HepG2 (cell line): ENCODE results near the gene HPD. TPM values are rescaled to one million over a fixed set of nuclear protein-coding genes. Genes with fewer than 3 reads are reported as not detected.

ENCODE experiments used
- ARNT2 ChIP-seq: sonication (generic); formaldehyde crosslinking; IDR thresholded peaks from 2 replicates; pipeline ENCODE4 v1.8.0; 2022; ENCODE audit warnings: mild to moderate bottlenecking, low read depth, missing genetic modification reagents, moderate library complexity
- ATF3 ChIP-seq: sonication (generic); formaldehyde crosslinking; IDR thresholded peaks from 2 replicates; pipeline ENCODE4 v1.4.0; 2020; ENCODE audit warnings: missing genetic modification reagents
- CAMTA2 ChIP-seq: sonication (generic); formaldehyde crosslinking; IDR thresholded peaks from 2 replicates; pipeline ENCODE4 v1.4.0; 2020; ENCODE audit warnings: mild to moderate bottlenecking, missing genetic modification reagents, borderline replicate concordance
- EHMT2 ChIP-seq: fragments of 200-600 bp; sonication (generic); IDR thresholded peaks from 2 replicates; pipeline ENCODE4 v1.7.0; 2017; ENCODE audit warnings: antibody characterized with exemption, low read depth, low read length, borderline replicate concordance
- FLYWCH1 ChIP-seq: sonication (generic); formaldehyde crosslinking; IDR thresholded peaks from 2 replicates; pipeline ENCODE4 v1.8.1; 2023; ENCODE audit warnings: mild to moderate bottlenecking, missing genetic modification reagents
- FOXO1 ChIP-seq: sonication (generic); formaldehyde crosslinking; IDR thresholded peaks from 2 replicates; pipeline ENCODE4 v1.4.0; 2020; ENCODE audit warnings: missing genetic modification reagents
- GABPA ChIP-seq, 2 experiments: IDR thresholded peaks; 2 replicates each; pipeline ENCODE4 v1.6.1; 2011 to 2016; ENCODE audit warnings: low read depth in 2 of 2, low read length in 1 of 2, missing biosample characterization in 1 of 2, missing genetic modification characterization in 1 of 2
- ISX ChIP-seq: sonication (generic); formaldehyde crosslinking; conservative IDR thresholded peaks from 2 replicates; pipeline ENCODE4 v1.5.0; 2020; ENCODE audit warnings: missing genetic modification reagents
- MEIS1 ChIP-seq: sonication (generic); formaldehyde crosslinking; IDR thresholded peaks from 2 replicates; pipeline ENCODE4 v1.9.0; 2021; ENCODE audit warnings: mild to moderate bottlenecking, missing genetic modification reagents, moderate library complexity, borderline replicate concordance
- MXD1 ChIP-seq: sonication (generic); formaldehyde crosslinking; IDR thresholded peaks from 2 replicates; pipeline ENCODE4 v1.4.0; 2020; ENCODE audit warnings: mild to moderate bottlenecking, missing genetic modification reagents
- NAIF1 ChIP-seq: sonication (generic); formaldehyde crosslinking; IDR thresholded peaks from 2 replicates; pipeline ENCODE4 v1.5.0; 2020; ENCODE audit warnings: mild to moderate bottlenecking, missing genetic modification reagents, borderline replicate concordance
- SETDB1 ChIP-seq: sonication (generic); formaldehyde crosslinking; IDR thresholded peaks from 2 replicates; pipeline ENCODE4 v1.5.1; 2020; ENCODE audit warnings: missing genetic modification reagents, mild to moderate bottlenecking, borderline replicate concordance
- SP140L ChIP-seq: sonication (generic); formaldehyde crosslinking; IDR thresholded peaks from 2 replicates; pipeline ENCODE4 v1.4.0; 2020; ENCODE audit warnings: missing genetic modification reagents, borderline replicate concordance
- SRSF1 ChIP-seq: fragments of 200-400 bp; formaldehyde crosslinking; optimal IDR thresholded peaks from 2 replicates; pipeline ENCODE3; 2017; ENCODE audit warnings: mild to moderate bottlenecking, low read depth, low read length, moderate library complexity
- TCF7 ChIP-seq: sonication (generic); IDR thresholded peaks from 2 replicates; pipeline ENCODE4 v1.6.1; 2016; ENCODE audit warnings: antibody characterized with exemption, low read depth
- TEAD3 ChIP-seq: optimal IDR thresholded peaks from 2 replicates; pipeline ENCODE3; 2016; ENCODE audit warnings: borderline replicate concordance
- UBTF ChIP-seq: sonication (generic); formaldehyde crosslinking; IDR thresholded peaks from 2 replicates; pipeline ENCODE4 v1.4.0; 2020; ENCODE audit warnings: mild to moderate bottlenecking, missing genetic modification reagents
- ZNF317 ChIP-seq: sonication (generic); formaldehyde crosslinking; IDR thresholded peaks from 2 replicates; pipeline ENCODE4 v1.5.0; 2020; ENCODE audit warnings: mild to moderate bottlenecking, missing genetic modification reagents
- ZNF383 ChIP-seq: sonication (generic); formaldehyde crosslinking; IDR thresholded peaks from 2 replicates; pipeline ENCODE4 v1.4.0; 2020; ENCODE audit warnings: missing genetic modification reagents, mild to moderate bottlenecking, borderline replicate concordance
- ZNF547 ChIP-seq: sonication (generic); formaldehyde crosslinking; IDR thresholded peaks from 2 replicates; pipeline ENCODE4 v1.5.1; 2020; ENCODE audit warnings: mild to moderate bottlenecking, missing genetic modification reagents
- ZNF691 ChIP-seq: sonication (generic); formaldehyde crosslinking; IDR thresholded peaks from 2 replicates; pipeline ENCODE4 v1.4.0; 2020; ENCODE audit warnings: missing genetic modification reagents, low read depth, mild to moderate bottlenecking, borderline replicate concordance
- ZNF710 ChIP-seq: sonication (generic); formaldehyde crosslinking; IDR thresholded peaks from 2 replicates; pipeline ENCODE4 v1.5.0; 2020; ENCODE audit warnings: mild to moderate bottlenecking, missing genetic modification reagents, borderline replicate concordance
- ZSCAN30 ChIP-seq: sonication (generic); formaldehyde crosslinking; IDR thresholded peaks from 2 replicates; pipeline ENCODE4 v1.5.0; 2020; ENCODE audit warnings: mild to moderate bottlenecking, missing genetic modification reagents
- polyA plus RNA-seq, 8 experiments: library from polyadenylated mRNA; depleted of rRNA in 3 of 8; stranded (reverse) in 7 of 8; unstranded in 1 of 8; fragments of >200 nt; fragmentation: Illumina TruSeq in 4 of 8; extraction: Trizol in 4 of 8; gene quantifications; 2 replicates each; pipeline versions ENCODE4 v1.2.1 to v1.2.3, GENCODE V29; 2011 to 2016; ENCODE audit warnings: low read depth in 4 of 8, missing spikeins in 1 of 8, mixed read lengths in 1 of 8; ENCODE audit not compliant: insufficient read depth in 1 of 8
- total RNA-seq, 5 experiments: library from RNA; depleted of rRNA; stranded (reverse); fragments of >200 nt; fragmentation: Illumina TruSeq; extraction: Trizol; gene quantifications; 2 replicates each; pipeline ENCODE4 v1.2.3, GENCODE V29; 2016; ENCODE audit warnings: low read depth in 1 of 5

The HPD gene
- total and polyA plus RNA-seq, 2 of the 13 experiments (the other 11 are each of a cell fraction or from before 2014, with no cell fraction given) = 120 to 195 TPM

GRCh38 chr12:121858662-121859572 lies at the start of gene HPD (continued):
- TF ChIP-seq UBTF (CRISPR knock-in tag) (peak; percentile 63), ARNT2 (CRISPR knock-in tag) (no peak), ATF3 (CRISPR knock-in tag) (peak; percentile 98), ZNF547 (CRISPR knock-in tag) (0 out of 2 replicates have a peak, but pooled peaks have one; percentile 49), SP140L (CRISPR knock-in tag) (no peak), FLYWCH1 (CRISPR knock-in tag) (no peak), ZNF317 (peak; percentile 58; the same call in 1 of the 2 replicates), TCF7 (no peak; the same call in 1 of the 2 replicates), FOXO1 (CRISPR knock-in tag) (no peak), EHMT2 (no peak), GABPA (IDR thresholded peaks at IDR 0.05; ENCODE audit: low read depth, low read length) (no peak), GABPA (CRISPR knock-in tag; IDR thresholded peaks at IDR 0.05; ENCODE audit: low read depth) (no peak), NAIF1 (CRISPR knock-in tag) (0 out of 2 replicates have a peak, but pooled peaks have one; percentile 47), SRSF1 (no peak), CAMTA2 (CRISPR knock-in tag) (no peak), ZNF383 (CRISPR knock-in tag) (no peak), MEIS1 (no peak), SETDB1 (no peak), TEAD3 (CRISPR knock-in tag) (peak; percentile 82), ISX (peak; percentile 20; the same call in 1 of the 2 replicates), ZNF691 (CRISPR knock-in tag) (no peak), ZSCAN30 (CRISPR knock-in tag) (no peak), MXD1 (no peak), ZNF710 (CRISPR knock-in tag) (peak; percentile 82; the same call in 1 of the 2 replicates)
